GM18870 (cell line): ENCODE results near the gene ZFYVE26.
"Not testable (repeated sequence)": the region's sequence is repeated elsewhere in the genome, so short reads cannot be mapped to it uniquely, and the experiment has no call there.

Experiments used
- ATAC-seq: cut with Tn5 transposase; IDR thresholded peaks from one replicate; pipeline ENCODE4 v1.9.1; 2021; ENCODE audit warnings: moderate library complexity; ENCODE audit not compliant: unreplicated experiment

ZFYVE26 gene

GRCh38 chr14:67717048-67717447 lies 99.3 kb downstream of the ZFYVE26 start:
- no peak for ATAC-seq

- ATAC-seq: no peak
Observed at GRCh38 chr14:67710209-67710608, 106.2 kb downstream of the ZFYVE26 start.

- not testable (repeated sequence) for ATAC-seq
Observed at GRCh38 chr14:67709796-67710195, 106.6 kb downstream of the ZFYVE26 start.

GRCh38 chr14:67709346-67709745 lies 107.0 kb downstream of the ZFYVE26 start:
- ATAC-seq: not testable (repeated sequence)

- no peak for ATAC-seq
Observed at GRCh38 chr14:67705211-67705610, 111.2 kb downstream of the ZFYVE26 start.

GRCh38 chr14:67704484-67705089 lies 111.8 kb downstream of the ZFYVE26 start:
- no peak for ATAC-seq

- no peak for ATAC-seq
Observed at GRCh38 chr14:67703997-67704396, 112.4 kb downstream of the ZFYVE26 start.

- not testable (repeated sequence) for ATAC-seq
Observed at GRCh38 chr14:67701492-67701891, 114.9 kb downstream of the ZFYVE26 start, which contains the start of gene RDH12. TSS of gene RDH12 (plus strand) at chr14:67701886. CDS start at chr14:67722643, 20,757 bp downstream.

- ATAC-seq: no peak
Observed at GRCh38 chr14:67698179-67698578, 118.2 kb downstream of the ZFYVE26 start.

- no peak for ATAC-seq
Observed at GRCh38 chr14:67697006-67697405, 119.4 kb downstream of the ZFYVE26 start.
